Natural killer cell (primary cell): ENCODE measurements around the gene TSHZ1. TPM values are rescaled to one million over a fixed set of nuclear protein-coding genes. Genes with fewer than 3 reads are reported as not detected.

Source experiments
- ATAC-seq, 3 donors: fragments of 150-1000 bp in 2 of 3; fragments of 200-7000 bp in 1 of 3; cut with Tn5 transposase; 1 replicate in 1 of 3; 2 replicates in 2 of 3; pipeline ENCODE4 v1.10.0; 2021; ENCODE audit warnings: mild to moderate bottlenecking in 2 of 3, moderate library complexity in 2 of 3
- DNase-seq, 2 donors: peaks; one replicate each; pipeline versions ENCODE4 v3.0.0 to v3.0.0-alpha.2; 2013 to 2021; ENCODE audit warnings: mixed read lengths in 1 of 2
- H3K27ac ChIP-seq: one replicate; pipeline ENCODE4 v1.5.1; 2013; ENCODE audit warnings: mild to moderate bottlenecking, low read length
- H3K27me3 ChIP-seq: one replicate; pipeline ENCODE4 v1.6.1; 2013; ENCODE audit warnings: low read length; ENCODE audit not compliant: control insufficient read depth, insufficient read depth
- H3K36me3 ChIP-seq: one replicate; pipeline ENCODE4 v1.6.1; 2013; ENCODE audit warnings: low read length; ENCODE audit not compliant: control insufficient read depth, insufficient read depth
- H3K4me1 ChIP-seq: one replicate; pipeline ENCODE4 v1.6.1; 2013; ENCODE audit warnings: low read length; ENCODE audit not compliant: control insufficient read depth, insufficient read depth
- H3K4me3 ChIP-seq: one replicate; pipeline ENCODE4 v1.5.1; 2013; ENCODE audit warnings: low read length
- H3K9me3 ChIP-seq: one replicate; pipeline ENCODE4 v1.6.1; 2013; ENCODE audit warnings: low read length; ENCODE audit not compliant: control insufficient read depth, insufficient read depth
- H3K27ac Mint-ChIP-seq, 2 donors: one replicate each; pipeline ENCODE4 v1.8.0; 2022; ENCODE audit warnings: mild to moderate bottlenecking in 2 of 2, mixed read lengths in 2 of 2, moderate library complexity in 1 of 2
- H3K27me3 Mint-ChIP-seq, 2 donors: one replicate each; pipeline ENCODE4 v1.8.0; 2022; ENCODE audit warnings: low read depth in 2 of 2, mixed read lengths in 2 of 2
- H3K36me3 Mint-ChIP-seq: one replicate; pipeline ENCODE4 v1.8.0; 2022; ENCODE audit warnings: mixed read lengths
- H3K4me1 Mint-ChIP-seq, 2 donors: one replicate each; pipeline ENCODE4 v1.8.0; 2022; ENCODE audit warnings: mixed read lengths in 2 of 2
- H3K4me3 Mint-ChIP-seq: one replicate; pipeline ENCODE4 v1.8.0; 2022; ENCODE audit warnings: mild to moderate bottlenecking, moderate library complexity, mixed read lengths
- H3K9me3 Mint-ChIP-seq, 2 donors: one replicate each; pipeline ENCODE4 v1.8.0; 2022; ENCODE audit warnings: mixed read lengths in 2 of 2
- CTCF ChIP-seq: fragments of 200-600 bp; IDR thresholded peaks from one replicate; pipeline ENCODE4 v1.8.0; 2022; ENCODE audit warnings: antibody characterized with exemption
- WGBS: methylation state at CpG from one replicate; pipeline ENCODE4 v1.1.7; 2013; ENCODE audit warnings: missing lambda C conversion rate; ENCODE audit not compliant: insufficient coverage; 5-methylcytosine and 5-hydroxymethylcytosine counted together
- intact Hi-C: fragments of 100-400 bp; cut with micrococcal nuclease; formaldehyde crosslinking; loops from one replicate; pipeline ENCODE4 v1.14.2; 2022
- total RNA-seq, 4 donors: library from RNA; stranded (reverse); fragments of 120-200 nt in 1 of 4; gene quantifications; one replicate each; pipeline versions ENCODE4 v1.2.3 to v1.2.4, GENCODE V29; 2013 to 2022

Gene TSHZ1
- total RNA-seq, 3 donors from 2014 or later (not counting 1 experiment from before 2014, with no cell fraction given): 44.3 to 51.6 (median 44.8) TPM

- Histone ChIP-seq H3K36me3 (peaks cover 29% of the 10 kb centered on the region), H3K27me3 (no peaks in the 10 kb centered on the region), H3K4me1 (no peaks in the 10 kb centered on the region), H3K4me3 (no peak overlapping the region), H3K9me3 (no peaks in the 10 kb centered on the region), H3K27ac (no peak overlapping the region)
- no peaks in the 10 kb centered on the region for H3K9me3 Mint-ChIP-seq
- intact Hi-C loops: no loop called here
- DNase-seq: no peak
- no peak overlapping the region for H3K4me3 Mint-ChIP-seq
- WGBS: 99% methylated on average over 24 of the region's 24 CpGs
- no peak for ATAC-seq
- H3K4me1 Mint-ChIP-seq: peaks cover 27 to 32% of the 10 kb centered on the region in 2 donors
- peaks cover 7% of the 10 kb centered on the region for H3K36me3 Mint-ChIP-seq
- no peak for TF ChIP-seq CTCF
- H3K27me3 Mint-ChIP-seq: no peaks in the 10 kb centered on the region
- H3K27ac Mint-ChIP-seq: no peak overlapping the region
Measured at GRCh38 chr18:75287700-75288099, 77.1 kb downstream of the TSHZ1 start.

- Mint-ChIP-seq H3K4me1 (peaks cover 15 to 22% of the 10 kb centered on the region in 2 donors), H3K27ac (no peak overlapping the region), H3K9me3 (no peaks in the 10 kb centered on the region), H3K27me3 (no peaks in the 10 kb centered on the region), H3K36me3 (peaks cover 7% of the 10 kb centered on the region), H3K4me3 (no peak overlapping the region)
- no peaks in the 10 kb centered on the region for H3K9me3 ChIP-seq
- intact Hi-C loops: no loop called here
- peaks cover 29% of the 10 kb centered on the region for H3K36me3 ChIP-seq
- H3K4me1 ChIP-seq: no peaks in the 10 kb centered on the region
- 98% methylated on average over 4 of the region's 4 CpGs for WGBS
- no peak overlapping the region for H3K27ac ChIP-seq
- DNase-seq: no peak
- H3K4me3 ChIP-seq: no peak overlapping the region
- ATAC-seq: no peak
- no peaks in the 10 kb centered on the region for H3K27me3 ChIP-seq
- no peak for TF ChIP-seq CTCF
Measured at GRCh38 chr18:75289761-75290160, 79.2 kb downstream of the TSHZ1 start.

GRCh38 chr18:75290737-75291358 is 80.3 kb downstream of the TSHZ1 start:
- Histone ChIP-seq H3K27me3 (no peaks in the 10 kb centered on the region), H3K9me3 (no peaks in the 10 kb centered on the region), H3K27ac (no peak overlapping the region), H3K36me3 (peaks cover 25% of the 10 kb centered on the region), H3K4me3 (no peak overlapping the region), H3K4me1 (no peaks in the 10 kb centered on the region)
- no peak for ATAC-seq
- no peak for DNase-seq
- TF ChIP-seq CTCF: no peak
- Mint-ChIP-seq H3K4me3 (no peak overlapping the region), H3K9me3 (no peaks in the 10 kb centered on the region), H3K27ac (no peak overlapping the region), H3K36me3 (no peaks in the 10 kb centered on the region), H3K27me3 (no peaks in the 10 kb centered on the region), H3K4me1 (peaks cover 8 to 15% of the 10 kb centered on the region in 2 donors)
- intact Hi-C loops: no loop called here
- WGBS: 96% methylated on average over 9 of the region's 9 CpGs

- H3K9me3 ChIP-seq: no peaks in the 10 kb centered on the region
- no peaks in the 10 kb centered on the region for H3K27me3 ChIP-seq
- Mint-ChIP-seq H3K27me3 (no peaks in the 10 kb centered on the region), H3K4me3 (no peak overlapping the region), H3K36me3 (no peaks in the 10 kb centered on the region), H3K9me3 (no peaks in the 10 kb centered on the region), H3K27ac (peak overlapping the region in 1 of 2 donors; percentile 44), H3K4me1 (peaks cover 8 to 15% of the 10 kb centered on the region in 2 donors)
- 91% methylated on average over 7 of the region's 9 CpGs for WGBS
- intact Hi-C loops: no loop called here
- H3K4me3 ChIP-seq: no peak overlapping the region
- H3K27ac ChIP-seq: no peak overlapping the region
- no peaks in the 10 kb centered on the region for H3K4me1 ChIP-seq
- ATAC-seq (no peak), DNase-seq (no peak)
- H3K36me3 ChIP-seq: peaks cover 20% of the 10 kb centered on the region
- no peak for TF ChIP-seq CTCF
Measured at GRCh38 chr18:75291460-75291859, 80.9 kb downstream of the TSHZ1 start.
